Amniotic epithelial cell (primary cell): ENCODE data around the gene CDK13.

Experiments
- DNase-seq: peaks from one replicate; pipeline ENCODE4 v3.0.0-alpha.2; 2010; ENCODE audit warnings: low read depth

The CDK13 gene

DNA sequence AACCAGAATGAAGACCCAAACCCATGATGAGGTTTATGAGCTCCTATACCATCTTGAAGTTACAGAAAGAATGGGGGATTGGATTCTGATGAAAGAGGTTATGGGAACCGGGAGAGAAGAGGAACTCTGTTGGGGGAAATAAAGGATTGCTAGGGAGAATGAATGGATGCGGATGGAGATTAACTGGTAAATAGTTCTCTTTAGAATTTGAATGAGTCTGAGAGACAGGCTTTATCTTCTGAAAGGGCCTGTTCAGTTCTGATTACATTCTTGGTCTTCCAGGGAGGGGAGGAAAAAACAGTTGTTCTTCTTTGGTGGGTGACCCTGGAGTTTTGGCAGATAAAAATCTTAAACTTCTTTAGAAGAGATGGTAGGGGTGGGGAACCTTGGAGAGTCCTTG is 198.6 kb downstream of the CDK13 start:
- no peak for DNase-seq
